Activated T-helper 17 cell treated with anti-CD3 and anti-CD28 coated beads, Interleukin-2, amount 50 U/mL, for 72 hours (primary cell): Measurements from ENCODE around the gene CHCHD10. TPM values are rescaled to one million over a fixed set of nuclear protein-coding genes. Genes with fewer than 3 reads are reported as not detected.

ENCODE experiments used
- ATAC-seq: fragments of 150-1000 bp; cut with Tn5 transposase; replicated peaks from 2 replicates; pipeline ENCODE4 v1.10.0; 2021; ENCODE audit warnings: mild to moderate bottlenecking, moderate library complexity
- H3K27ac Mint-ChIP-seq: one replicate; pipeline ENCODE4 v1.8.0; 2022; ENCODE audit warnings: mixed read lengths
- H3K27me3 Mint-ChIP-seq: one replicate; pipeline ENCODE4 v1.8.0; 2022; ENCODE audit warnings: mixed read lengths
- H3K36me3 Mint-ChIP-seq: one replicate; pipeline ENCODE4 v1.8.0; 2022; ENCODE audit warnings: low read depth, mild to moderate bottlenecking, mixed read lengths
- H3K4me1 Mint-ChIP-seq: one replicate; pipeline ENCODE4 v1.8.0; 2022; ENCODE audit warnings: mixed read lengths
- H3K4me3 Mint-ChIP-seq: one replicate; pipeline ENCODE4 v1.8.0; 2022; ENCODE audit warnings: mild to moderate bottlenecking, mixed read lengths
- H3K9me3 Mint-ChIP-seq: one replicate; pipeline ENCODE4 v1.8.0; 2022; ENCODE audit warnings: mixed read lengths
- total RNA-seq, 2 donors: library from RNA; stranded (reverse); gene quantifications; one replicate each; pipeline ENCODE4 v1.2.3, GENCODE V29; 2022

Gene CHCHD10
- total RNA-seq, 2 donors from 2014 or later = 49.6 to 104 TPM

DNA sequence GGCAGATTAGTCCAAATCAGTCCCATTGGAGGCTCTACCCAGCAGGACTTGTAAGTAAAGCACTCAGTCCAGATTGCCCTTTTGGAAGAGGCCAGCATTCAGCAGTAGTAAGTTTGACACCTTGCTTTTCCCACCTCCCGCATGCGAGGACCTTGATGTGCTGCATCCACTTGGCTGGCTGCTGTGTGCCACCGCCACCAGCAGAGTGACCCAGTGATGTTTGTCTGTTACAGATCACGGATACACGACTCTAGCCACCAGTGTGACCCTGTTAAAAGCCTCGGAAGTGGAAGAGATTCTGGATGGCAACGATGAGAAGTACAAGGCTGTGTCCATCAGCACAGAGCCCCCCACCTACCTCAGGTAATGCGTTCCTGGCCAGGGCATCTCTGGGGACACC is 25.6 kb upstream of the CHCHD10 start:
- H3K27ac Mint-ChIP-seq = peak overlapping the region; percentile 78
- H3K9me3 Mint-ChIP-seq = no peaks in the 10 kb centered on the region
- no peaks in the 10 kb centered on the region for H3K27me3 Mint-ChIP-seq
- H3K36me3 Mint-ChIP-seq = peaks cover 63% of the 10 kb centered on the region
- no peak for ATAC-seq
- no peak overlapping the region for H3K4me3 Mint-ChIP-seq
- peaks cover 6% of the 10 kb centered on the region for H3K4me1 Mint-ChIP-seq

DNA sequence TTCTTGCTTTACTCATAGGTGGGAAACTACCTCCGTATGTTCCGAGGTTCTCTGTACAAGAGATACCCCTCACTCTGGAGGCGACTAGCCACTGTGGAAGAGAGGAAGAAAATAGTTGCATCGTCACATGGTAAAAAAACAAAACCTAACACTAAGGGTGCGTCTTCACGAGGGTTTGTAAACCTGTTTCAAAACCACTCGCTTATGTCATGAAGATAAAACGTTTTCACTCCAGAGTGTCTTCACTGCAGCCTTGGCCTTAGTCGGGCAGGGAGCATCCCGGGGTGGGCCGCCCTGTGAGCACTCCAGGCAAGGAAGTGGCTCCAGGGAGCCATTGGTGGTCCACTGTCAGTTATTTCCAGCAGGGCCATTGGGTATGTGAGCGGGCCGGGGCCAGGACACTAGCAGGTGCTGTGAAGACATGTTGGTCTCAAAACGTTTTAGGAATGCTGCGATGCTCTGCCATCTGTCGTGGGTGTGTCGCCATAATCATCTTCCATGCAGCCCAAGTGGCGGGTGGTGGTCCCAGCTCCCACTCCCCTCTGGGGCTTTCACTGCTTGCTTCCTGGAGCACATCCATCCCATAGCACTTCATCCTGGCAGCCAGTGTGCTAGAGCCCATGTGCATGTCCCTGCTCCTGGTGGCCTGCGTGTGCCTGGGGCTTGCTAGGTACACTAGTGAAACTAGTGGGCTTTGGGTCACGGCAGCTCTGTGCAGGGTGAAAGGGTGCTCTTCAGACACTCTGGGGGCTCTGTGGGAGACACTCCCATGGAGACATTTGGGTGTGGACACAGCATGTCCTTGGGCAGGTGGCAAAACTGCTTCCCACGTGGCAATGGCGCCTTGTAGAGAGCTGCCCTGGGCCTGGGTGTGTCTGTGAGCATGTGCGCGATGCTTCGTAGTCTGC is 24.2 kb upstream of the CHCHD10 start:
- Mint-ChIP-seq H3K27ac (no peak overlapping the region), H3K9me3 (no peaks in the 10 kb centered on the region), H3K4me3 (no peak overlapping the region), H3K36me3 (peaks cover 55% of the 10 kb centered on the region), H3K4me1 (peaks cover 6% of the 10 kb centered on the region), H3K27me3 (no peaks in the 10 kb centered on the region)
- ATAC-seq = no peak

- Mint-ChIP-seq H3K36me3 (peaks cover 47% of the 10 kb centered on the region), H3K9me3 (no peaks in the 10 kb centered on the region), H3K4me1 (peaks cover 6% of the 10 kb centered on the region), H3K4me3 (no peak overlapping the region), H3K27me3 (no peaks in the 10 kb centered on the region), H3K27ac (no peak overlapping the region)
- ATAC-seq = no peak
Measured at GRCh38 chr22:23790819-23791737, 23.3 kb upstream of the CHCHD10 start.

- ATAC-seq = no peak
- H3K27ac Mint-ChIP-seq = peak overlapping the region; percentile 13
Measured at GRCh38 chr22:23789638-23790037, 21.9 kb upstream of the CHCHD10 start.

DNA sequence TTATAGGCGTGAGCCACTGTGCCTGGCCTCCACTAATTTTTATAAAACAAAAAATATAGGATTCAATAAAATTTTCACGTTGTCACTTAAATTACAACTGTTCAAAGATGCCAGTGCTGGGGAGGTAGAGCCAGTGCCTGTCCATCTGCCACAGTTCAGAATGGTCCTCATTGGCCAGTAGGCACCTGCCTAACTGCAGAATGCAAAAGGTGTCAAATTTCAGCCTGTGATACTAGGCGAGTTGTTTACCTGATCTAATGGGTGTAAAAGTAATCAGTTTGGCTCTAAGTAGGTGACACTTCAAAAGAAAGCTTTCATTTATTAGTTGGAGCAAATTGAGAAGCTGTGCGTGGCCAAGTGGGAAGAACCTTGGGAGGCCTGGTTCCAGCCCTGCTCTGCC is 21.3 kb upstream of the CHCHD10 start:
- ATAC-seq = no peak
- peak overlapping the region; percentile 20 for H3K4me3 Mint-ChIP-seq
- peaks cover 6% of the 10 kb centered on the region for H3K4me1 Mint-ChIP-seq
- H3K27me3 Mint-ChIP-seq = no peaks in the 10 kb centered on the region
- H3K27ac Mint-ChIP-seq = peak overlapping the region; percentile 13
- no peaks in the 10 kb centered on the region for H3K9me3 Mint-ChIP-seq
- peaks cover 29% of the 10 kb centered on the region for H3K36me3 Mint-ChIP-seq

More at GRCh38 chr22:23789638-23790037, 21.9 kb upstream of the CHCHD10 start:
- H3K4me1 Mint-ChIP-seq = peaks cover 6% of the 10 kb centered on the region
- H3K4me3 Mint-ChIP-seq = peak overlapping the region; percentile 20
- no peaks in the 10 kb centered on the region for H3K9me3 Mint-ChIP-seq
- H3K36me3 Mint-ChIP-seq = peaks cover 34% of the 10 kb centered on the region
- H3K27me3 Mint-ChIP-seq = no peaks in the 10 kb centered on the region

GRCh38 chr22:23787910-23788309 is 20.1 kb upstream of the CHCHD10 start:
- Mint-ChIP-seq H3K27ac (peak overlapping the region; percentile 89), H3K4me1 (peaks cover 6% of the 10 kb centered on the region), H3K9me3 (no peaks in the 10 kb centered on the region), H3K36me3 (peaks cover 17% of the 10 kb centered on the region), H3K4me3 (peak overlapping the region; percentile 94), H3K27me3 (no peaks in the 10 kb centered on the region)
- no peak for ATAC-seq

- Mint-ChIP-seq H3K9me3 (no peaks in the 10 kb centered on the region), H3K27ac (peak overlapping the region; percentile 89), H3K4me3 (peak overlapping the region; percentile 94), H3K4me1 (peaks cover 6% of the 10 kb centered on the region), H3K27me3 (no peaks in the 10 kb centered on the region), H3K36me3 (peaks cover 14% of the 10 kb centered on the region)
- ATAC-seq = peak; percentile 38
Measured at GRCh38 chr22:23787600-23787896, 19.8 kb upstream of the CHCHD10 start.

DNA sequence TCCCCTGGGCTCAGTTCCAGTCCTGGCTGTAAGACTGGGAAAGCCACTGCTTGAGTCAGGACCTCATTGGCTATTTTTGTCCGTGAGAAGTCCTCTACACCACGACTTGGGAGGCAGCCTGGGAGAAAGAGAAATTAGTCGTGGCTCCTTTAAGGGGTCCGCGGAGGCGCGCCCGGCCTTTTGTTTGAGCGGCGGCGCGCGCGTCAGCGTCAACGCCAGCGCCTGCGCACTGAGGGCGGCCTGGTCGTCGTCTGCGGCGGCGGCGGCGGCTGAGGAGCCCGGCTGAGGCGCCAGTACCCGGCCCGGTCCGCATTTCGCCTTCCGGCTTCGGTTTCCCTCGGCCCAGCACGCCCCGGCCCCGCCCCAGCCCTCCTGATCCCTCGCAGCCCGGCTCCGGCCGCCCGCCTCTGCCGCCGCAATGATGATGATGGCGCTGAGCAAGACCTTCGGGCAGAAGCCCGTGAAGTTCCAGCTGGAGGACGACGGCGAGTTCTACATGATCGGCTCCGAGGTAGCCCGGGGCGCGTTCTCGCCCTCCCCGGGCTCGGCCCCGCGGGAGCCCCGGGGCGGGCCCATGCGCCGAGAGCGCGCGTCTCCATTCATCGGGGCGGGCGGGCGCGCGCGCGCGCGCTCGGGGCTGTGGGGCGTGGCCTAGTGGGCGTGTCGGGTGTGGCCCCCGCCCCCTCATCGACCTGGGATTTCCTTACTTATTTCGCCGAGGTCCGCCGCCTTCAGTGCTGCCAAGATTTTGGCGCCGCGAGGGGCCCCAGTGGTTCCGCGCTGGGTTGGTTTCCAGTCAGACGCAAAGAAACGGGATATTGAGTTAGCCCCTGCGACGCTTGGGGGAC is 19.2 kb upstream of the CHCHD10 start, which contains the start of gene SMARCB1:
SMARCB1 (plus strand) TSS at position 215 of the 848 bp plus-strand sequence; CDS start at position 419, 204 bp downstream.
- Mint-ChIP-seq H3K4me3 (peak within 1 kb of the TSS; percentile 94), H3K36me3 (peaks cover 8% of the 10 kb centered on the region), H3K4me1 (peaks cover 6% of the 10 kb centered on the region), H3K27me3 (no peaks in the 10 kb centered on the region), H3K9me3 (no peaks in the 10 kb centered on the region), H3K27ac (peak within 1 kb of the TSS; percentile 96)
- peak; percentile 91 for ATAC-seq

DNA sequence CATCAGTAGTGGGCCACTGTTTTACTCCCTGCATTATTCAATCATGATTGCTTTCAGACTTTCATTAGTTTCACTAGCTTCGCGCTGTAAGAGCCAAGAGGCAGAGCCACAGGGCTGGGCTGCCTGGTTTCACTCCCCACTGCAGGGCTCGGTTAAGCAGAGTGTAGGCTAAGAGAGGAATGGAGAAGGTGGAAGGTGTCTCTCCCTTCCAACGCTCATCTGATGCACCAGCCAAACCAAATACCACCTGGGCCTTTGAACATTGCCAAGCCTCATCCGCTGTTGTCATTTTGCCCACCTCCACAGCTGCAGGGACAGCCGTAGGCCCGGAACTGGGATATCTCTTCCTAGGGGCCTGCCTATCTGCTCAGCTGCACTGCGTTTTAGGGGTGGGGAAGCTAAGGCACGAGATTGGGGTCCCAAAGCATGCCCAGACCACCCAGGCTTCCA is 18.5 kb upstream of the CHCHD10 start:
- Mint-ChIP-seq H3K4me3 (peak overlapping the region; percentile 94), H3K27ac (peak overlapping the region; percentile 96), H3K4me1 (peaks cover 6% of the 10 kb centered on the region), H3K9me3 (no peaks in the 10 kb centered on the region), H3K36me3 (peaks cover 5% of the 10 kb centered on the region), H3K27me3 (no peaks in the 10 kb centered on the region)
- peak; percentile 1 for ATAC-seq

DNA sequence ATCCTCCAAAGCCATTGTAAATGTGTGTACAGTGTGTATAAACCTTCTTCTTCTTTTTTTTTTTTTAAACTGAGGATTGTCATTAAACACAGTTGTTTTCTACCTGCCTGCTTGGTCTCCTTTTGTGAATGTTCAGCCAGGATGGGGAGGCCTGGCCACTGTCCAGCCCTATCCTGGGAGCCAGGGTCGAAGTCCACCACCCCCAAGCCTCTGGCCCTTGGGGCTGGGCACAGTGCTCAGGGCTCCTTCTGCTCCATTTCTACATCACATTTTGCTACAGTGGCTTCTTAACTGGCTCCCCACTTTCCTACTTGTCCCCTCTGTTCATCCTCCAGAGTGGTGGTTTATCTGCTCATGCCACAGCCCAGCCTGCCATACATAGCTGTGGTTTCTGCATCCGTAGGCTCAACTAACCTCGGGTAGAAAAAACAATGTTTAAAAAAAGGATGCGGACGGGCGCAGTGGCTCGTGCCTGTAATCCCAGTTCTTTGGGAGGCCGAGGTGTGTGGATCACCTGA is 16.5 kb upstream of the CHCHD10 start:
- peaks cover under 1% of the 10 kb centered on the region for H3K36me3 Mint-ChIP-seq
- ATAC-seq = no peak
- H3K9me3 Mint-ChIP-seq = no peaks in the 10 kb centered on the region
- H3K4me3 Mint-ChIP-seq = no peak overlapping the region
- no peaks in the 10 kb centered on the region for H3K27me3 Mint-ChIP-seq
- peak overlapping the region; percentile 60 for H3K27ac Mint-ChIP-seq
- H3K4me1 Mint-ChIP-seq = peaks cover 1% of the 10 kb centered on the region

DNA sequence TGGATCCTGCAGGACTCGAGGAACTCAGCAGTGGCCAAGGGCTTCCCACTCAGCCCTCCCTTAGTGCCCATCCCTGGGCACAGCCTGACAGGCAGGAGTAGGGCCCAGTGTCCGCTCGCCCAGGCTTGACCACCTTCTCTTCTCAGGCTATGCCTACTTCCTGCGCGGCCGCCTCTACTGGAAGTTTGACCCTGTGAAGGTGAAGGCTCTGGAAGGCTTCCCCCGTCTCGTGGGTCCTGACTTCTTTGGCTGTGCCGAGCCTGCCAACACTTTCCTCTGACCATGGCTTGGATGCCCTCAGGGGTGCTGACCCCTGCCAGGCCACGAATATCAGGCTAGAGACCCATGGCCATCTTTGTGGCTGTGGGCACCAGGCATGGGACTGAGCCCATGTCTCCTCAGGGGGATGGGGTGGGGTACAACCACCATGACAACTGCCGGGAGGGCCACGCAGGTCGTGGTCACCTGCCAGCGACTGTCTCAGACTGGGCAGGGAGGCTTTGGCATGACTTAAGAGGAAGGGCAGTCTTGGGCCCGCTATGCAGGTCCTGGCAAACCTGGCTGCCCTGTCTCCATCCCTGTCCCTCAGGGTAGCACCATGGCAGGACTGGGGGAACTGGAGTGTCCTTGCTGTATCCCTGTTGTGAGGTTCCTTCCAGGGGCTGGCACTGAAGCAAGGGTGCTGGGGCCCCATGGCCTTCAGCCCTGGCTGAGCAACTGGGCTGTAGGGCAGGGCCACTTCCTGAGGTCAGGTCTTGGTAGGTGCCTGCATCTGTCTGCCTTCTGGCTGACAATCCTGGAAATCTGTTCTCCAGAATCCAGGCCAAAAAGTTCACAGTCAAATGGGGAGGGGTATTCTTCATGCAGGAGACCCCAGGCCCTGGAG is 15.7 kb upstream of the CHCHD10 start:
- Mint-ChIP-seq H3K4me3 (no peak overlapping the region), H3K27me3 (no peaks in the 10 kb centered on the region), H3K4me1 (no peaks in the 10 kb centered on the region), H3K27ac (no peak overlapping the region), H3K9me3 (no peaks in the 10 kb centered on the region), H3K36me3 (no peaks in the 10 kb centered on the region)
- no peak for ATAC-seq

DNA sequence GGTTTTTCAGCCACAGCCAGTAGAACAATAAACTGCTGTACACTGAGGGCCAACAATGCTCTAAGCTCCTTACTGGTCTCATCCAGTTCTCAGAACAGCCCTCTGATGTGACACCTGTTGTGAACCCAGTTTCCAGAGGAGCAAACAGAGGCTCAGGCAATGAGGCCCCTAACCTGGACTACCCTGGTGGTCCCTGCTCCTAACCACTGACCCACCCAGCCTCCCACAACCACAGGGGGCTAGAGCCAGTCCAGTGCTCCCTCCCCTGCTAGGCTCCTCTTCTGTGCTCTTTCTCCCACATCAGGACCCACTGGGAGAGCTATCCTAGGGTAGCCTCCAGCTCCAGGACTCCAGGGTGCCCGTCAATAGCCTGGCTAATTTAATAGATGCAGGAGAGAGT is 14.9 kb upstream of the CHCHD10 start:
- Mint-ChIP-seq H3K4me1 (no peaks in the 10 kb centered on the region), H3K27me3 (no peaks in the 10 kb centered on the region), H3K4me3 (no peak overlapping the region), H3K36me3 (no peaks in the 10 kb centered on the region), H3K9me3 (no peaks in the 10 kb centered on the region), H3K27ac (no peak overlapping the region)
- no peak for ATAC-seq

- Mint-ChIP-seq H3K4me1 (no peaks in the 10 kb centered on the region), H3K36me3 (no peaks in the 10 kb centered on the region), H3K4me3 (no peak overlapping the region), H3K9me3 (no peaks in the 10 kb centered on the region), H3K27ac (no peak overlapping the region), H3K27me3 (no peaks in the 10 kb centered on the region)
- ATAC-seq = no peak
Measured at GRCh38 chr22:23782252-23782651, 14.5 kb upstream of the CHCHD10 start.
